Thoracic aorta (tissue), 2 donors: ENCODE data around the gene KIF26B. TPM values are rescaled to one million over a fixed set of nuclear protein-coding genes. Genes with fewer than 3 reads are reported as not detected.

Source experiments
- ATAC-seq: fragments of 150-250 bp; one replicate; pipeline ENCODE4 v1.8.0; 2017; ENCODE audit warnings: low read depth; ENCODE audit not compliant: insufficient number of reproducible peaks, low FRiP score
- DNase-seq: peaks from one replicate; pipeline ENCODE4 v3.0.0-alpha.2; 2020; ENCODE audit warnings: low spot score
- H3K27ac ChIP-seq, 2 donors: fragments of 200-600 bp; sonication (generic); 1 replicate in 1 of 2; 2 replicates in 1 of 2; pipeline ENCODE4 v1.5.1; 2016; ENCODE audit warnings: mild to moderate bottlenecking in 2 of 2, moderate library complexity in 2 of 2
- H3K27me3 ChIP-seq: fragments of 200-600 bp; sonication (generic); replicated peaks from 2 replicates; pipeline ENCODE4 v1.6.0; 2016; ENCODE audit warnings: mild to moderate bottlenecking; ENCODE audit not compliant: insufficient read depth
- H3K36me3 ChIP-seq: fragments of 200-600 bp; sonication (generic); one replicate; pipeline ENCODE4 v1.5.1; 2016
- H3K4me1 ChIP-seq, 2 donors: fragments of 200-600 bp; sonication (generic); 1 replicate in 1 of 2; 2 replicates in 1 of 2; pipeline versions ENCODE4 v1.5.1 to v1.6.0; 2016; ENCODE audit warnings: low read depth in 2 of 2, mild to moderate bottlenecking in 1 of 2; ENCODE audit not compliant: control insufficient read depth in 1 of 2
- H3K4me3 ChIP-seq: fragments of 200-600 bp; sonication (generic); 2 replicates; pipeline ENCODE4 v1.5.1; 2016; ENCODE audit warnings: mild to moderate bottlenecking
- H3K9me3 ChIP-seq: fragments of 200-600 bp; sonication (generic); 2 replicates; pipeline ENCODE4 v1.5.1; 2016
- total RNA-seq, 2 donors: library from RNA; depleted of rRNA; stranded (reverse); fragments of >200 nt; gene quantifications; one replicate each; pipeline versions ENCODE4 v1.1.0 to v1.2.3, GENCODE V29; 2016
- TF ChIP-seq, protein P1 (sequence below): fragments of 200-600 bp; sonication (generic); IDR thresholded peaks from one replicate; pipeline ENCODE4 v1.5.1; 2019; ENCODE audit warnings: antibody characterized with exemption

Gene KIF26B
- total RNA-seq, 2 donors from 2014 or later, result 0.14 to 0.41 TPM

- Histone ChIP-seq H3K36me3 (no peaks in the 10 kb centered on the region), H3K9me3 (no peaks in the 10 kb centered on the region), H3K27me3 (no peaks in the 10 kb centered on the region), H3K27ac (no peak overlapping the region), H3K4me1 (no peaks in the 10 kb centered on the region), H3K4me3 (no peak overlapping the region)
- TF ChIP-seq, protein P1, sequence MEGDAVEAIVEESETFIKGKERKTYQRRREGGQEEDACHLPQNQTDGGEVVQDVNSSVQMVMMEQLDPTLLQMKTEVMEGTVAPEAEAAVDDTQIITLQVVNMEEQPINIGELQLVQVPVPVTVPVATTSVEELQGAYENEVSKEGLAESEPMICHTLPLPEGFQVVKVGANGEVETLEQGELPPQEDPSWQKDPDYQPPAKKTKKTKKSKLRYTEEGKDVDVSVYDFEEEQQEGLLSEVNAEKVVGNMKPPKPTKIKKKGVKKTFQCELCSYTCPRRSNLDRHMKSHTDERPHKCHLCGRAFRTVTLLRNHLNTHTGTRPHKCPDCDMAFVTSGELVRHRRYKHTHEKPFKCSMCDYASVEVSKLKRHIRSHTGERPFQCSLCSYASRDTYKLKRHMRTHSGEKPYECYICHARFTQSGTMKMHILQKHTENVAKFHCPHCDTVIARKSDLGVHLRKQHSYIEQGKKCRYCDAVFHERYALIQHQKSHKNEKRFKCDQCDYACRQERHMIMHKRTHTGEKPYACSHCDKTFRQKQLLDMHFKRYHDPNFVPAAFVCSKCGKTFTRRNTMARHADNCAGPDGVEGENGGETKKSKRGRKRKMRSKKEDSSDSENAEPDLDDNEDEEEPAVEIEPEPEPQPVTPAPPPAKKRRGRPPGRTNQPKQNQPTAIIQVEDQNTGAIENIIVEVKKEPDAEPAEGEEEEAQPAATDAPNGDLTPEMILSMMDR, result no peak
- ATAC-seq (no peak), DNase-seq (no peak)
Observed at GRCh38 chr1:245552331-245552730, 397.5 kb downstream of the KIF26B start.

DNA sequence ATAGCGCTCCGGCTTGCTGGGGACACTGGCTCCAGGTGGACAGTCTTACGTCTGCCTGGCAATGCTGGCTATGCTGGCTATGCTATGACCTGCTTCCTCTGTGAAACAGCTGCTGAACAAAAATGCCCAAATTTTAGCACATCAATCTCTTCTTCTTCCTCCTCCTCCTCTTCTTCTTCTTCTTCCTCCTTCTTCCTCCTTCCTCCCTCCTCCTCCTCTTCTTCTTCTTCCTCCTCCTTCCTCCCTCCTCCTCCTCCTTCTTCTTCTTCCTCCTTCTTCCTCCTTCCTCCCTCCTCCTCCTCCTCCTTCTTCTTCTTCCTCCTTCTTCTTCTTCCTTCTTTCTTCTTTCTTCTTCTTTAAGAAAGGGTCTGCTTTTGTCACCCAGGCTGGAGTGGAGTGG, 401.3 kb downstream of the KIF26B start:
- no peaks in the 10 kb centered on the region for H3K4me1 ChIP-seq
- no peak overlapping the region for H3K4me3 ChIP-seq
- no peak overlapping the region for H3K27ac ChIP-seq
- no peaks in the 10 kb centered on the region for H3K27me3 ChIP-seq
- H3K36me3 ChIP-seq, result no peaks in the 10 kb centered on the region
- no peaks in the 10 kb centered on the region for H3K9me3 ChIP-seq
- ATAC-seq (no peak), DNase-seq (no peak)
- TF ChIP-seq, protein P1, result no peak

DNA sequence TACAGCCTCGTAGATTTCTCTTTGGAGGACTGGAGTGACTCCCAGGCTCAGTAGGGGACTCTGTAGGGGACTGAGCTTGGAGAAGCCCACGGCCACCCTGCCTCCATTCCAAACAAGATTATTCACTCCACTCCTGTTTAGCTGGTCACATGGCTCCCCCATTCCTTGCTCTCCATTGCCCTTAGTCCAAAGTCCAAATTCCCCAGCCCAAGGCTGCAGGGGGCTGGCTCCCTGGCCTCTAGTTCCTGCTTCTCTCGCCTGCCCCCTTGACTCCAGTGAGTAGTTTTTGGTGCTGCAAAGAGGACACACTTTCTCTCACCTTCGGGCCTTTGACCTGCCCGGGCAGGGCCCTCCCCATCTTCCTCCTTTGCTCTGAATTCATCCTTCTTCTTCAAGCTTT, 403.3 kb downstream of the KIF26B start:
- no peak overlapping the region for H3K4me3 ChIP-seq
- no peak overlapping the region for H3K27ac ChIP-seq
- no peaks in the 10 kb centered on the region for H3K4me1 ChIP-seq
- no peak for DNase-seq
- no peak for ATAC-seq
- TF ChIP-seq, protein P1, result no peak
- H3K9me3 ChIP-seq, result no peaks in the 10 kb centered on the region
- H3K36me3 ChIP-seq, result no peaks in the 10 kb centered on the region
- no peaks in the 10 kb centered on the region for H3K27me3 ChIP-seq

DNA sequence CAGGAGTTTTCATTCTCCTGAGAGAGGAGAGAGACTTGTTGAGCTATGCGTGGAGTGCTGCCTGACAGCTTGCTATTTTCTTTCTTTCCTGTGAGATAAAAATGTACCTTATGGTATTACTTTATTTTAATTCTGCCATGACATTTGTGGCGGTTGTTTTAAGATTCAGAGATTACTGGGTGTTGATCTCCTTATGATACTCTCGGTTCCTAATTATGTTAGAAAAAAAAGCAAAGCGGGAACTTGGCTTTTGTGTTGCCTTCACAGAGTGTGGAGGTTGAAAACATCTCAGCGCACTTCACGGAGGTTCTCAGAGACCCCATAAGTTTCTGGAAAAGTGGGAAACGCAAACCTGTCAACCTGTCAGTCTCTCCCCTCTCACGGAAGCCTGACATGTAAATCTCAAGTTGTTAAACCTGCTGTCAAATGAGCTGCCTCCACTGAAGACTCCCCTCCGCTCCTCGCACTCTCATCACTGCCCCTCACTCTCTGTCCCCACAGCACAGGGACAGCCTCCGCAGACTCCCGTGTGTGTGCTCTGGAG, 405.6 kb downstream of the KIF26B start:
- ATAC-seq (no peak), DNase-seq (no peak)
- Histone ChIP-seq H3K4me3 (no peak overlapping the region), H3K9me3 (no peaks in the 10 kb centered on the region), H3K27ac (no peak overlapping the region), H3K4me1 (no peaks in the 10 kb centered on the region), H3K27me3 (no peaks in the 10 kb centered on the region), H3K36me3 (no peaks in the 10 kb centered on the region)
- TF ChIP-seq, protein P1, result no peak

DNA sequence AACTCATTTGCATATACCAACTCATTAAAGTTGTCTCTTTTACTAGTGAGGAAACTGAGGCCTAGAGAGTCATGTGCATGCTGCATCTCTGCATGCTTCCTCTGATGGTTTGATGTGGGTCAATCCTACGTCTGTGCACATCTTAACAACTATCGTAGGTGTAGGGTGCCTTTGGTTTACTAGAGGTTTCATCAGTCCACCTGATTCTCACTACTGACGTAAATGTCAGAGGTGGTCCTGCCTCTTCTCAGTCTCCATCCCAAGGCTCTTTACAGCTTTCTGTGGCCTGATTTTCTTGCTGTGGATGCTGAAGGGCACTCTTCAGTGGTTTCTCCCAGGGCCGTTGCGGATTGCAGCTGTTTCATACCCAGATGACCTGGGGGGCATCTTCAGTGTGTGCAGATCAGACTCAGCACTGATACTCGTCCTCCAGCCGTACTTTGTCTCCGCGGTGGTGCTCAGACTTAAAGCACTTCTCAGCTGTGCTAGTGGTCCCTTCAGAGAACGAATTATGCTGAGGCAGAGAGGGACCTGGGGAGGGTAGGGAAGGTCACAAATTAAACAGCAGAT, 407.0 kb downstream of the KIF26B start:
- H3K36me3 ChIP-seq, result no peaks in the 10 kb centered on the region
- H3K4me1 ChIP-seq, result no peaks in the 10 kb centered on the region
- TF ChIP-seq, protein P1, result no peak
- no peak overlapping the region for H3K4me3 ChIP-seq
- H3K27me3 ChIP-seq, result no peaks in the 10 kb centered on the region
- no peak overlapping the region for H3K27ac ChIP-seq
- ATAC-seq (no peak), DNase-seq (no peak)
- H3K9me3 ChIP-seq, result no peaks in the 10 kb centered on the region
